NK-92 (cell line): ENCODE measurements around the gene CDA.
"Not testable (repeated sequence)": the region's sequence is repeated elsewhere in the genome, so short reads cannot be mapped to it uniquely, and the experiment has no call there.

Experiments used
- DNase-seq: peaks from one replicate; lab custom pipeline; 2025; ENCODE audit not compliant: unreplicated experiment; lab: John Stamatoyannopoulos, UW

Gene CDA

DNA sequence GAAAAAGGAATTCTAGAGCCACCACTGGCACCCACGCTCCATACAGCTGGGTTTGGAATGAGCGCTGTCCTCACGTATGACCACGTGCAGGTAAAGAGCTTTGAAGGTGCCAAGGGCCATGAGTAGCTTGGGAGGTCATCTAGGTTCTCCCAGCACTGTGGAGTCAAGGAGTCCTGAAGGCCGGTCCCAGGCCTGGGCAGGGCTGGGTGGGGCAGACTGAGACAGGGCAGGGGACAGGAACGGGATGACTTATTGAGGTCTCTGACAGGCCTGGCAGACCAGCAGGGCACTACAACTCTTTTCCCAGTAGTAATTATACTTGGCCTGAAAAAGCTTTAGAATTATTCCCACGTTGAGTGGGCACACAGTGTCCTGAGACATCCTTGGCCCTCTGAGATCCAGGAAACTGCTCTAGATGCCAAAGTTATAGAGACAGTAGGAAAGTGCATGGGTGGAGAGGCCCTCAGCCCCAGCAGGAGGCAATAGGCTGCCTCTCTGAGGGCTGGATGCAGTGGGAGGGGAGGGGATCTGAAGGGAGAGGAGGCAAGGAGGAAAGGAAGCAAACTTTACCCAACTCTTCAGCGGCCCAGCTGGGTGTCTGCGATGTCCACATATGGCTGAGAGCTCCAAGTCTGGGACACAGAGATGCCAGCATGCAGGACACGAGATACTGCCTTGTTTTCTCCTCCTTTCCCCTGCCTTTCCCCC is 1.8 kb upstream of the CDA start:
- DNase-seq: no peak

DNA sequence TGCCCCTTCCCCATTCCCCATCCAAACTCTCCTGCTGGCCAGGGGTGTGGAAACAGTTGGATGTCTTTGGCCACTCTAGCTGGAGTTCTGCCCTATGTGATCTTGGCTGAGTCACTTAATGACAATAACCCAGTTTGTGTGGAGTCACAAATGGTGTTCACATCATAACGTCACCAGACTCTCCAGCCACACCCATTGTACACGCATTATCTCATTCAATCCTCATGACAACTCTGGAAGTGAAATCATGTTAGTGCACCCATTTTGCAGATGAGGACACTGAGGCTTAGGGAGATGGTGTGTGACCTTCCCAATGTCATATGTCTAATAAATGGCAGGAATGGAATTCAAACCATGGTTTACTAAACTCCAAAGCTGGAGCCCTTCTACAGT is 1.2 kb upstream of the CDA start:
- no peak for DNase-seq

DNA sequence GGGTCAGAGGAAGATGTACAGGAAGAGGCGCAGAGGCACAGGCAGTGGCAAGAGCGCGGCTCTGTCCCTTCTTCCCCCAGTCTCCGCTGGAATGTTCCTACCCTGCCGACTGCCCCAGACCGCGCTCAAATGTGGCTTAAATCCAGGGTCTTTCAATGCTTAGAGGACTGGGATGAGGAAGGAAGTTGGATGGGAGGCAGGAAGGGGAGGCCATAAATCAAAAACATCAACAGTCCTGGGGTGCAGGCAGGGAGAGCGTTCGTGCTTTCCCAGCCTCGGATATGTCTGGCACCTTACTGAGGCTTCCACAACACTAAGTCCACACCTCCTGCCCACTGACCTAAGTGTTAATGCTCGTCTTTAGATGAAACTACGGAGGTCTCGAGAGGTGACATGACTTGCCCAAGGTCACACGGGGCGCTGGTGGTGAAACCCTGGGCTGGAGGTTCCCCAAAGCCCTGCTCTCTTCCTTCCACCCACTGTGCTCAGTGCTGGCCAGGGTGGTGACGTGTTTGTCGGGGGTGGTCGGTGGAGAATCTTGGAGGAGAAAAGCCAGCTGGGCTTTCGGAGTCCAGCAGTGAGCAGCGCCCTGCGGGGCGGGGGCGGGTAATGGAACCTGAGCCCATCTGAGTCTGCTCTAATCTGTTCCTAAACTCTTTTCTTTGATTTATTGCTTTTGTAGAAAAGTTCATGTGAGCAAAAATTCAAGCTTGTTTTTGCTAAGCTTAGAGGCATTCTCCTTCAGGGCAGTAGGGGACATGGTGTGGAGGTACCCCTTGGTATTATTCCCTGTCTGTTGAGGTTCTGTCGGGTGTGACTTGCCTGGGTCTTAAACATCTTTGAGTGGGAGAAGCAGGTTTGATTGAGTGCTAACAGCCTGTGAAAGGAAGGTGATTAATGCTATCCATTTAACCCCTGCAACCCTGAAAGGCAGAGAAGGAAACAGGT is 708 bp downstream of the CDA start:
- no peak for DNase-seq

DNA sequence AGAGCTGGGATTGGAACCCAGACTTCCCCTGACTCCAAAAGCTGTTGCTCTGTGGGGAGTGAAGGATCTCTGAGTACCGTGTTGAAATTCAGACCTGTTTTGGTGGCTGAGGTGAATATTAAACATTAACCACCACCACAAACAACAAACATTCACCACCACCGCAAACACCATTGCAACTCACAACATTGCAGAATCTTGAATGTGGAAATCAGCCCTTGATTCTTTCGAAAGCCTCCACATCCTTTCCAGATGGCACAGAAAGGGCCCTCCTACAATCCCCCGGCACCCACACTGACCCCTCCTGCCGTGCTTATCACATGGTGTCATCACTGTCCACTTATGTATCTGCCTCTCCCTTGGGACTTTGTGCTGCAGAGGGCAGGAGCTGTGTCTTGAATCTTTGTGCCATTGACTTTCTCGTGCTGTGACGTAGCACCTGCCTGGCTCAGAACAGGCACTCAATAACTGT is 1.4 kb downstream of the CDA start:
- no peak for DNase-seq

DNA sequence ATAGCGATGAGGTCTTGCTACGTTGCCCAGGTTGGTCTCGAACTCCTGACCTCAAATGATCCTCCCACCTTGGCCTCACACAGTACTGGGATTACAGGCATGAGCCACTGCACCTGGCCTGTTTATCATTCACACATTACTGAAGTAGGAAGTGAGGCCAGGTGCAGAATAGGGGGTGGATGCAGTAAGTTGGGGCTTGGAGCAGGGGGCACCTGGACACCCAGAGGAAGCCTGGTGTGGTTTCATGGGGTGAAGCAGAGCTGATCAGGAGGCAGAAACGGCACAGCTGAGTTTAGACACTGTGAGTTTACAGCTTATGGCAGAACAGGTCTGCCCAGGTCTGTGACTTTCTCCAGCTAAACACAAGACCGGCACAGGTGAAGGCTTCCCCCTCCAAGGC is 4.9 kb downstream of the CDA start:
- DNase-seq: no peak

DNA sequence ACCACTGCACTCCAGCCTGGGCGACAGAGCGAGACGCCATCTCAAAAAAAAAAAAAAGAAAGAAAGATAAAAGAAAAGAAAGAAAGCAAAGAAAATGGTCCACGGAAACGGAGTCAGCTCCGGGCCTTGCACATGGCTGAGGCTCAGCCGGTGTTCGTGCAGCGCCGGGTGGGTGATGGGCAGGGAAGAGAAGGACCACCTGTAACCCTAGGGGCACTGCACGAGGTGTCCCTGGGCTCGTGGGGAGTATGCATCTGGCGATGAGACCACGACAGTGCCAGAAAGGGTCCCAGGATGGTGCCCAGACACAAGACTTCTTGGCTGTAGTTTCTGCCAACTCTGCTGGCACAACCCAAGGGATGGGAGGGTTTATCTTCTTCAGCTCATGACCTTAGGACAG is 5.8 kb downstream of the CDA start:
- no peak for DNase-seq

DNA sequence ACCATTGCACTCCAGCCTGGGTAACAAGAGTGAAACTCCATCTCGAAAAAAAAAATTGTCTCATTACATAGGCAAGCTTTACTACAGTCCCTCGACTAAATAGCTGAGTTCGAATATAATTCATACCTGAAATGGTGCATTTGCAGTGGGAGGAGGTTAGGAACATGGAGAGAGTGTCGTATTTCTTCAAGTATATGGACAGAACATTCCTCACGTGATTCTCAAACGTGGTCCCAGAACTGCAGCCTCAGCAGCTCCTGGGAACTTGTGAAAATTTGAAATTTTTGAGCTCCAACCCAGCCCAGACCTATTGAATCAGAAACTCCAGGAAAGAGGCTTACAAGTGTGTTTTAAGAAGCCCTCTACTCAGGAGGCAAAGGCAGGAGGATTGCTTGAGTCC is 7.2 kb downstream of the CDA start:
- DNase-seq: no peak

DNA sequence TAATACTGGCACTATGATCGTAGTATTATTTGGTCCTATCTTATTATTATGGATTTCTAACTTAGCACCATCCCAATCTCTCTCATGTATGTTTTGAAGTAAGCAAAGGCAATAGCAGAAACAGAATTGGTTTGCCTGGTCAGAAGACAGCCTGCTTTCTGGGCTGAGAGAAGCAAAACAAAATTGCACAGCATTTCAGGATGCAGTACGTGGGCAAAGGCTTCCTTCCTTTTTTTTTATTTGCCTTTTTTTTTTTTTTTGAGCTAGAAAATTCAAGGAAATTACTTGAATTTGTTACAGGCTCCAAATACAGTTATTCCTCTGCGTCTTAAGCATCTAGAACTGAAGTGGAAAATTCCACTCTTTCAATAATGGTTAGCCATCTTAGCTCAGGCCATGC is 8.8 kb downstream of the CDA start:
- DNase-seq: no peak

DNA sequence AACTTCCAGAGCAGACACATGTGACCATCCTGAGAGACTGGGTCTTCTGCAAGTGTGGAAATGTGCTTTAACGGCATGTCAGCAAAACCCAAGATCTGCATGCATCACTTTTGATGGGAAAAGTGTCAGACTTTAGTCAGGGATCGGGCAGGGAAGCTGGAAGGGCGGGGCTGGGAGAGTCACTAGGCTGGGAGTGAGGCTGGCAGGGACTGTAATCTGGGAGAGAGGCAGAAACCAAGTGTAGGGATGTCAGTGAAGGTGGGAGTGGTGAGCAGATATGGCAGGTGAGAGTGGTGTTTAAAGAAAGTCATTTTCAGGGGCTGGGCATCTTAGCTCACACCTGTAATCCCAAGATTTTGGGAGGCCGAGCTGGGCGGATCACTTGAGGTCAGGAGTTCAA is 11.3 kb downstream of the CDA start:
- DNase-seq: no peak

DNA sequence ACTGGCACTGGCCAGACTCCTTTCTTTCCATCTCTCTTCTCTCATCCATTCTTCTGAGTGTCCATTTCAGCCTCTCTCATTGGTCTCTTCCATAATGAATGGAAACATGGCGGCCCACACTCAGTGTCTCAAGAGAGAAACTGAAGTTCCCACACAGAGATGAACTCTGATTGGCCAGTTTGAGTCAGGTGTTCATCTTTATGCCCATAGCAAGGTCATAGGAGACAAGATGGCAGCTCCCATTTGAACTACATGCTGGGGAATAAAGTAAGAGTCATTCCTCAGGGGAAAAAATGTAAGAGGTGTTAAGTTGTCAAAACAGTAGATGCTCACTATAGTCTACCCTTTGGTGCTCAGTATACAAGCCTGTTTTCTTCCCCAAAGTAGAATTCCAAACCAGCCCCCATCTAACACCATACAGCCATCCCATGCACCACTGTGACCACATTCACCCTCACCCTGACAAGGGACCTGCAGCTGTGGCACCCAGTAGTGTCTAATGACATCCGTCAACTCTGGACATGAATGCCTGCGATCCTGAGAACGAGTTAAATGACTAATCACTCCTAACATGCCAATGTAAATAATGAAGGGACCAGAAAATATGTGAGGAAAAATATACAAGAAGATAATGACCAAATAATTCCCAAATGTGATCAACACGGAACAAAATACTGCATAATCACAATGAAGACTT is 12.4 kb downstream of the CDA start:
- no peak for DNase-seq

DNA sequence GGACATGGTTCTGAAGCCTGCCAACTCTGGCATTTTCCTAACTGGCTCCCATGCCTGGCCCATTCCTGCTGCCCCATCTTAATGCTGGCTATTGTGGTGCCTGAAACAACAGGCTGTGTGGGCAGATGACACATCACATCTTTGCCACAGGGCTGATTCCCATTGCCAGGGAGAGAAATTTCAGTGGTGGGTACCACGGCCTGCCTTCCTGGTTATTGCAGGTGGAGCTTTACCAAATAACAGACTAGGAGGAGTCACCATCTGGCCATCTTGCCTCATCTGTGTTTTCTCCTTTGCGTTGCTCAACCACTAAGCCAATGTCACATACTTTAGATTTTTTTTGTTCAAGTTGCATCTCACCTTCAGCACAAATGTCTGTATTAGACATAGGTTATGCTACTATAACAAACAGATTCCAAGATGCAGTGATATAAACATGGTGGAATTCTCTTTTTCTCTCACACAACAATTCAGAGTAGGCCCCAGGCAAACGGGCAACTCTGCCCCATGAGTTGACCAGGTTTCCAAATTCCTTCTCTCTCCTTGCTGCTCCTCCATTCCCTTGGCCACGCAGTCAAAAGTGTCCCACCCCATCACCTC is 14.1 kb downstream of the CDA start:
- no peak for DNase-seq

DNA sequence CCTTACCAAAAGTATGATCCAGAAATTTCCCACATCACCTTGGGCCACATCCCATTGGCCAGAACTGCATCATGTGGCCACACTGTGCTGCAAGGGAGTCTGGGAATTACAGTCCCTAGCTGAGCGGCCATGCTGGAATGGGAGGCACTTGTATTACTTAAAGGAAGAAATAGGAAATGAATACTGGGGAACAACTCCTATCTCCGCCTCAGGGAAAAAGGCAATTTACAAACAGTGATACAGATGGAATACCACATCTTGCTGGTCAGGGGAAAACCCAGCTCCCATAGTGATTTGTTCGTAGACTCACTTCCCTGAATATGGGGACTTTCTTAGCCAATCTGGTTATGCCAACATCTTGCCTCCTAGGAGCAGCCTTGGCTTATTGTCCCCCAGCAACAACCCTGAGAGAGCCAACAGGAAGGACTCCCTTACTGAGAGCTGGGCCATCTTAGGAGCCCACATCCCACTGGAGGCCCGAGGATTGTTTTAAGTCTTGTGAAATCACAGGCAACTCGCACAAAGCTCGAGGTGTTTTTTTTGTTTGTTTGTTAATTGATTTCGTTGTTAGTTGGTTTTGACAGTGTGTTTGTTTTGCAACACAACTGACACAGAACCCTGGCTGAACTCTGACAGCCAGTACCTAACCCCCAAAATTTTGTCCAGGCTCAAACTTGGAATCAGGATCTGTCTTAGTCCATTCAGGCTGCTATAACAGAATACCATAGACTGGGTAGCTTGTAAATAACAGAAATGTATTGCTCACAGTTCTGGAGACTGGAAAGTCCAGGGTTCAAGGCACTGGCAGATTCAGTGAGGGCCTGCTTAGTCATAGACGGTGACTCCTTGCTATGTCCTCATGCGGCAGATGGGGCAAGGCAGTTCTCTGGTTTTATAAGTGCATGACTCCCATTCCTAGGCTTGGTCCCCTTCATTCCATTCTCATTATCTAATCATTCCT is 14.9 kb downstream of the CDA start:
- DNase-seq: no peak

DNA sequence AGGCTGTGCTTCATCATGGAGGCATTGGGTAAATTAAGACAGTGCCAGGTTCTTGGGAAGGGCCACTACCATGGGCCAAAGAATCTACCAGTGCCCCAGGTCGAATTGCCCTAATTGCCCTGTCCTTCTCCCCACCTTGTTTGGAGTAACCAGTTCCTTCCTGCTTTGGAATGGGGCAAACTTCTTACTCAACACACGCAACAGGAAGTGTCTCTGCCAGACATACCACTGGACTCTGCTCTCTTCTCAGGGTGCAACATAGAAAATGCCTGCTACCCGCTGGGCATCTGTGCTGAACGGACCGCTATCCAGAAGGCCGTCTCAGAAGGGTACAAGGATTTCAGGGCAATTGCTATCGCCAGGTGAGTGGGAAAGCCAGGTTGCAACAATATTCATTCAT is 15.8 kb downstream of the CDA start:
- DNase-seq: no peak

DNA sequence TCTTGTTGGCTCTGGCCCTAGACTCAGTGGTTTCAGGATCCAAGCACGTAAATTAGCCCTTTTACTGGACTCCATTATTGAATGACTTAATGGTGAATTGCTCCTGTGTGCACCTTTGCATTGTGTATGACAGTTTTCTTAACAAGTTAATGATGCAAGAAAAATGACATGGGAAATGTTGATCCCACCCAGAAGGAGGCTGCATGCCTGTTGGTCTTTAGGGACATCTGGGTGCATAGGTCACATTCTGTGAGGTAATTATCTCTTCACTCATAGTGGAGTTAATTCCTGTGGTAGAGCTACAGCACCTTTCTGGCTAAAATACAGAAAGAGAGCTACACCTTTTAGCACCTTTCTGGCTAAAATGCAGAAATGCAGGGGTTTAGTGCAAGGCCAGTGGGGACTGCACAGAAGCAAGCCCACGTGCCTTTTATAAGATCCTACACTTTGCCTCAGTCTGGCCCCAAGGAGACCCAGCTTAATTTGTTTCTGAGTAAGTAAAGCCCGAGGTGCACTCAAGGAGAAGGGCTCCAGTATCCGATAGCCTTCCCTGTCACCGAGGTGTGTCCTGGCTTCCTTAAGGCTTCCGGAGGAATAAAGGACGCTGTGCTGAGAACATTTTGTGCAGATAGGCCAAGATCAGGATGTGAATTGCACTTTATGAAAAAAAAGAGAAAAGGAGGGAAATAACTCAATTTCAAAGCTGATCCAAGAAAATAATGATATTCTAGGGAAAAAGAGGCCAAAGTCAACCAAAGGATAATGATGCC is 18.1 kb downstream of the CDA start:
- not testable (repeated sequence) for DNase-seq

DNA sequence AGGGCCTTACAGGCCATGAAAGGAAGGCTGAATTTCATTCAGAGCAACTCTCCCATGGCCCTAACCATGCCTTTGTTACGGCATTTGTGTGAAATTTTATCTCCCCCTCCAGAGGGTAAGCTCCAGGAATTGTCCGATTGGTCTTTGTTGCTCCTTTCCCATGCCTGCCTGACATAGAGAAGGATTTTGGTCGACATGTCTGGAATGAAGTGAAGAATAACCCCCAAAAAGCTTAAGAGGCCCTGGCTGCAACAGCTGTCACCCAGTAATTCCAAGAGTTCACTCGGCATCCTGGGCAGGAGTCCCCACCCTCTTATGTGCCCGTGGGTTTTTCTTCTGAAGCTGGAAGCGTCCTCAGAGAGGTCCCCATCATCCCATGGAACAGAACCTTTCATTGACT is 20.6 kb downstream of the CDA start:
- DNase-seq: no peak

DNA sequence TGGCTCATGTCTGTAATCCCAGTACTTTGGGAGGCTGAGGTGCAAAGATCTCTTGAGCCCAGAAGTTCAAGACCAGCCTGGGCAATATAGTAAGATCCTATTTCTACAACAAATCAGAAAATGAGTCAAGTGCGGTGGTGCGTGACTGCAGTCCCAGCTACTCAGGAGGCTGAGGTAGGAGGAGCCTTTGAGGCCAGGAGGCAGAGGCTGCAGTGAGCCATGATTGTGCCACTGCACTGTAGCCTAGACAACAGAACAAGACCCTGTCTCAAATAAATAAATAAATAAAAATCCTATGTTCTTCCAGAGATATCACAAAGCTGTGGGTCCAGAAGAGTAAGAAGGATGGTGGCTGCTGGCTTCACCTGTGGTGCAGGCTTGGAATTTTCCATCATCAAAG is 22.1 kb downstream of the CDA start:
- DNase-seq: no peak

DNA sequence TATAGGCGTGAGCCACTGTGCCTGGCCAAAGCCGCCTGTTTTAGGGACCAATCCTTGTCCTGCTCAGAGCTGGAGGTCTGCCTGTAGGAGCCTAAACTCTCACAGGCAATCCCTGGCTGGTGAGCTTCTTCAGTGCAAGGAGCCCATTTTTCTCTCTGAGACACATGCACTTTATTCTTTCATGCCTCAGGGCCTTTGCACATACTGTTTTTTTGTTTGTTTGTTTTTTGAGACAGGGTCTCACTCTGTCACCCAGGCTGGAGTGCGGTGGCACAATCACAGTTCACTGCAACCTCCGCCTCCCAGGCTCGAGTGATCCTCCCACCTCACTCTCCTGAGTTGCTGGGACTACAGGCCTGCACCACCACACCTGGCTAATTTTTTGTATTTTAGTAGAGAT is 22.8 kb downstream of the CDA start:
- DNase-seq: no peak

DNA sequence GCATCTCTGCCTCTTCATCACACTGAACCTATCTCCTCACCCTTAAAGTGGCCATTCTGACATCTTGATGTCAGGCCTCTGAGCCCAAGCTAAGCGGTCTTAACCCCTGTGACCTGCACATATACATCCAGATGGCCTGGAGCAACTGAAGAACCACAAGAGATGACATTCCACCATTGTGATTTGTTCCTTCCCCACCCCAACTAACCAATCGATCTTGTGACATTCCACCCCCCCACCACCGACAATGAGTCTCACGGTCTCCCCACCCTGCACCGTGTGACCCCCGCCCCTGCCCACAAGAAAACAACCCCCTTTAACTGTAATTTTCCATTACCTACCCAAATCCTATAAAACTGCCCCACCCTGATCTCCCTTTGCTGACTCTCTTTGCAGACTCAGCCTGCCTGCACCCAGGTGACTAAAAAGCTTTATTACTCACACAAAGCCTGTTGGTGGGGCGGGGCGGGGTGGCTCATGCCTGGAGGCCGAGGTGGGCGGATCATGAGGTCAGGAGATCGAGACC is 23.4 kb downstream of the CDA start:
- DNase-seq: no peak

DNA sequence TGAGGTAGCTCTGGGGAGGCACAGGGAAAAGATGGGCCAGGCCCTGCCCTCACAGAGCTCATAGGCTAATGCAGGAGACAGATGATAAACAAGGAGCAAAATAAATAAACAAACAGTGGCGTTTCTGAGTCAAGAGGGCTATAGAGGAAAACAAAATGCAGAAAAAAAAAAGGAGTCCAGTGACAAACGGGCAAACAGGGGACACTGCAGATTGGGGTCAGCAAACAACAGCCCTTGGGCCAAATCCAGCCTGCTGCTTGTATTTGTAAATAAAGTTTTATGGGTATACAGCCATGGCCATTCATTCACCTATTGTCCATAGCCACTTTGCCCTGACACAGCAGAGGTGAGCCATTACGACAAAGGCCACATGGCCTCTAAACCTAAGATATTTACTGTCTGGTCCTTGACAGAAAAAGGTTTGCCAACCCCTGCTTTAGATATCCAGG is 25.3 kb downstream of the CDA start:
- no peak for DNase-seq
